GM12878 (cell line): ENCODE results near the gene HDAC7. TPM values are rescaled to one million over a fixed set of nuclear protein-coding genes. Genes with fewer than 3 reads are reported as not detected.
A peak's percentile ranks its signal among the peaks of the same experiment; 100 is the strongest.

Source experiments
- BACH1 ChIP-seq: fragments of 450-650 bp; IDR thresholded peaks from 2 replicates; pipeline ENCODE4 v1.6.1; 2017; ENCODE audit warnings: mild to moderate bottlenecking, borderline replicate concordance
- BHLHE40 ChIP-seq, 2 experiments: fragments of 450-650 bp in 1 of 2; IDR thresholded peaks; 2 replicates each; pipeline ENCODE4 v1.6.1; 2011 to 2017; ENCODE audit warnings: low read depth in 2 of 2, borderline replicate concordance in 1 of 2, improper control_type of control experiment in 1 of 2, low read length in 1 of 2, mild to moderate bottlenecking in 1 of 2
- CEBPB ChIP-seq, 2 experiments: fragments of 150-350 bp in 1 of 2; IDR thresholded peaks; 2 replicates each; pipeline ENCODE4 v1.6.1; 2012 to 2014; ENCODE audit warnings: low read depth in 2 of 2, low read length in 2 of 2, borderline replicate concordance in 1 of 2, inconsistent platforms in 1 of 2
- EZH2 ChIP-seq: IDR thresholded peaks from 2 replicates; pipeline ENCODE4 v1.6.1; 2012; ENCODE audit warnings: low read depth, mild to moderate bottlenecking, control low read depth, inconsistent platforms, low read length, borderline replicate concordance; ENCODE audit not compliant: control insufficient read depth
- GATAD2B ChIP-seq: fragments of 450-650 bp; conservative IDR thresholded peaks from 2 replicates; pipeline ENCODE4 v1.6.1; 2017; ENCODE audit warnings: low read depth, mild to moderate bottlenecking, moderate library complexity
- IKZF2 ChIP-seq, 2 experiments: fragments of 450-650 bp; IDR thresholded peaks; 2 replicates each; pipeline ENCODE4 v1.6.1; 2017; ENCODE audit warnings: mild to moderate bottlenecking in 2 of 2, moderate library complexity in 2 of 2
- IRF4 ChIP-seq: IDR thresholded peaks from 2 replicates; pipeline ENCODE4 v1.6.1; 2011; ENCODE audit warnings: low read depth, low read length
- MAX ChIP-seq: IDR thresholded peaks from 2 replicates; pipeline ENCODE4 v1.6.1; 2012; ENCODE audit warnings: low read depth, low read length, improper control_type of control experiment
- MYC ChIP-seq: IDR thresholded peaks from 2 replicates; pipeline ENCODE4 v1.6.1; 2011; ENCODE audit warnings: mild to moderate bottlenecking, low read length, moderate library complexity, inconsistent platforms; ENCODE audit not compliant: insufficient read depth, insufficient replicate concordance, insufficient read length, severe bottlenecking
- NR2C1 ChIP-seq: fragments of 450-650 bp; IDR thresholded peaks from 2 replicates; pipeline ENCODE4 v1.6.1; 2017; ENCODE audit warnings: antibody characterized with exemption, mild to moderate bottlenecking, moderate library complexity
- RB1 ChIP-seq: fragments of 450-650 bp; formaldehyde crosslinking; IDR thresholded peaks from 2 replicates; pipeline ENCODE4 v1.6.1; 2017; ENCODE audit warnings: mild to moderate bottlenecking, borderline replicate concordance
- RBBP5 ChIP-seq: fragments of 200-600 bp; sonication (generic); conservative IDR thresholded peaks from 2 replicates; pipeline ENCODE4 v1.6.1; 2016
- RUNX3 ChIP-seq: IDR thresholded peaks from 2 replicates; pipeline ENCODE4 v1.6.1; 2012; ENCODE audit warnings: low read length, inconsistent platforms
- SMARCA5 ChIP-seq: fragments of 450-650 bp; IDR thresholded peaks from 2 replicates; pipeline ENCODE4 v1.6.1; 2017; ENCODE audit warnings: mild to moderate bottlenecking
- STAT1 ChIP-seq: fragments of 450-650 bp; conservative IDR thresholded peaks from 2 replicates; pipeline ENCODE4 v1.6.1; 2014; ENCODE audit warnings: antibody characterized with exemption, mild to moderate bottlenecking
- TAF1 ChIP-seq: IDR thresholded peaks from 2 replicates; pipeline ENCODE4 v1.6.1; 2011; ENCODE audit warnings: mild to moderate bottlenecking, low read depth, low read length, borderline replicate concordance
- WRNIP1 ChIP-seq: IDR thresholded peaks from 2 replicates; pipeline ENCODE4 v1.6.1; 2011; ENCODE audit warnings: low read depth, low read length, improper control_type of control experiment, borderline replicate concordance
- ZNF217 ChIP-seq: fragments of 450-650 bp; IDR thresholded peaks from 2 replicates; pipeline ENCODE4 v1.6.1; 2017; ENCODE audit warnings: antibody characterized with exemption, mild to moderate bottlenecking
- polyA plus RNA-seq, 11 experiments: library from polyadenylated mRNA; depleted of rRNA in 4 of 11; unstranded in 6 of 11; stranded (reverse) in 5 of 11; fragments of >200 nt; fragmentation: Nextera tagmentation in 4 of 11; fragmentation: Illumina TruSeq in 1 of 11; extraction: Ambion mirVana in 4 of 11; extraction: Trizol in 1 of 11; gene quantifications; 1 replicate in 1 of 11; 2 replicates in 10 of 11; pipeline versions ENCODE4 v1.2.1 to v1.2.3, GENCODE V29; 2011 to 2016; ENCODE audit warnings: inconsistent platforms in 2 of 11, missing spikeins in 2 of 11, low read depth in 1 of 11
- total RNA-seq, 4 experiments: library from RNA; depleted of rRNA in 3 of 4; stranded (reverse); fragments of >200 nt in 3 of 4; fragmentation: Illumina TruSeq in 1 of 4; extraction: Trizol in 1 of 4; gene quantifications; 2 replicates each; pipeline versions ENCODE4 v1.2.1 to v1.2.3, GENCODE V29; 2013 to 2021
- TF ChIP-seq, protein P1 (sequence below): fragments of 450-650 bp; IDR thresholded peaks from 2 replicates; pipeline ENCODE4 v1.6.1; 2017; ENCODE audit warnings: low read depth, mild to moderate bottlenecking, moderate library complexity
- TF ChIP-seq, protein P2 (sequence below): IDR thresholded peaks from 2 replicates; pipeline ENCODE4 v1.6.1; 2012; ENCODE audit warnings: low read depth, low read length, improper control_type of control experiment

HDAC7 gene
- total and polyA plus RNA-seq, 10 of the 15 experiments (the other 5 are each of a cell fraction or from before 2014, with no cell fraction given) = 0.47 to 18.3 (median 5.4) TPM

GRCh38 chr12:47819896-47820630 is at the start of gene HDAC7 (continued):
- TF ChIP-seq SMARCA5 (no peak), MAX (peak; percentile 53), GATAD2B (peak; percentile 67), MYC (no peak), NR2C1 (no peak), STAT1 (no peak), RB1 (0 out of 2 replicates have a peak, but pooled peaks have one; percentile 32), BACH1 (0 out of 2 replicates have a peak, but pooled peaks have one; percentile 72), IKZF2 (IDR thresholded peaks at IDR 0.05) (peak in 1 of 2 experiments; percentile 37; a peak in 1 of 4 replicates), TAF1 (peak; percentile 59; the same call in 1 of the 2 replicates), ZNF217 (0 out of 2 replicates have a peak, but pooled peaks have one; percentile 15), RBBP5 (no peak), BHLHE40 (IDR thresholded peaks at IDR 0.05; ENCODE audit: borderline replicate concordance in 1 of 2, low read depth in 2 of 2, low read length in 1 of 2) (peak in 1 of 2 experiments; percentile 36; a peak in 1 of 4 replicates), EZH2 (no peak), RUNX3 (peak; percentile 12; the same call in 1 of the 2 replicates), IRF4 (0 out of 2 replicates have a peak, but pooled peaks have one; percentile 5), CEBPB (IDR thresholded peaks at IDR 0.05; ENCODE audit: borderline replicate concordance in 1 of 2, low read depth in 2 of 2, low read length in 2 of 2) (no peak), WRNIP1 (no peak)
- TF ChIP-seq, protein P1, sequence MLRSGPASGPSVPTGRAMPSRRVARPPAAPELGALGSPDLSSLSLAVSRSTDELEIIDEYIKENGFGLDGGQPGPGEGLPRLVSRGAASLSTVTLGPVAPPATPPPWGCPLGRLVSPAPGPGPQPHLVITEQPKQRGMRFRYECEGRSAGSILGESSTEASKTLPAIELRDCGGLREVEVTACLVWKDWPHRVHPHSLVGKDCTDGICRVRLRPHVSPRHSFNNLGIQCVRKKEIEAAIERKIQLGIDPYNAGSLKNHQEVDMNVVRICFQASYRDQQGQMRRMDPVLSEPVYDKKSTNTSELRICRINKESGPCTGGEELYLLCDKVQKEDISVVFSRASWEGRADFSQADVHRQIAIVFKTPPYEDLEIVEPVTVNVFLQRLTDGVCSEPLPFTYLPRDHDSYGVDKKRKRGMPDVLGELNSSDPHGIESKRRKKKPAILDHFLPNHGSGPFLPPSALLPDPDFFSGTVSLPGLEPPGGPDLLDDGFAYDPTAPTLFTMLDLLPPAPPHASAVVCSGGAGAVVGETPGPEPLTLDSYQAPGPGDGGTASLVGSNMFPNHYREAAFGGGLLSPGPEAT = no peak
- TF ChIP-seq, protein P2, sequence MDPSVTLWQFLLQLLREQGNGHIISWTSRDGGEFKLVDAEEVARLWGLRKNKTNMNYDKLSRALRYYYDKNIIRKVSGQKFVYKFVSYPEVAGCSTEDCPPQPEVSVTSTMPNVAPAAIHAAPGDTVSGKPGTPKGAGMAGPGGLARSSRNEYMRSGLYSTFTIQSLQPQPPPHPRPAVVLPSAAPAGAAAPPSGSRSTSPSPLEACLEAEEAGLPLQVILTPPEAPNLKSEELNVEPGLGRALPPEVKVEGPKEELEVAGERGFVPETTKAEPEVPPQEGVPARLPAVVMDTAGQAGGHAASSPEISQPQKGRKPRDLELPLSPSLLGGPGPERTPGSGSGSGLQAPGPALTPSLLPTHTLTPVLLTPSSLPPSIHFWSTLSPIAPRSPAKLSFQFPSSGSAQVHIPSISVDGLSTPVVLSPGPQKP = no peak
